GM18511 (cell line): ENCODE data around the gene EIF4A3.
"Not testable (repeated sequence)": the region's sequence is repeated elsewhere in the genome, so short reads cannot be mapped to it uniquely, and the experiment has no call there.

Source experiments
- ATAC-seq: cut with Tn5 transposase; IDR thresholded peaks from one replicate; pipeline ENCODE4 v1.9.1; 2021; ENCODE audit warnings: mild to moderate bottlenecking, moderate library complexity; ENCODE audit not compliant: unreplicated experiment

EIF4A3 gene

DNA sequence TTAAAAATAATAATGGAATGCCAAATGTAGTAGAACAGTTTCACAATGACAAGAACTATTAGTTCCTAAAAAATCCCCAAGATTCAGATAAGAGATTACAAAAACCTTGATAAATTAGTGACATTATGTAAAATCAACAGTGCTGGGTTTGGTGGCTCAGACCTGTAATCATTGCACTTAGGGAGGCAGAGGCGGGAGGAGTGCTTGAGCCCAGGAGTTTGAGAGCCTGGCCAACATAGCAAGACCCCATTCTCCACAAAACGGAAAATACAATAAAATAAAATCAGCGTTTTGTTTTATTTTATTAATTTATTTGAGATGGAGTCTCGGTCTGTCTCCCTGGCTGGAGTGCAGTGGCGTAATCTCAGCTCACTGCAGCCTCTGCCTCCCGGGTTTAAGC lies 27.0 kb upstream of the EIF4A3 start:
- no peak for ATAC-seq

DNA sequence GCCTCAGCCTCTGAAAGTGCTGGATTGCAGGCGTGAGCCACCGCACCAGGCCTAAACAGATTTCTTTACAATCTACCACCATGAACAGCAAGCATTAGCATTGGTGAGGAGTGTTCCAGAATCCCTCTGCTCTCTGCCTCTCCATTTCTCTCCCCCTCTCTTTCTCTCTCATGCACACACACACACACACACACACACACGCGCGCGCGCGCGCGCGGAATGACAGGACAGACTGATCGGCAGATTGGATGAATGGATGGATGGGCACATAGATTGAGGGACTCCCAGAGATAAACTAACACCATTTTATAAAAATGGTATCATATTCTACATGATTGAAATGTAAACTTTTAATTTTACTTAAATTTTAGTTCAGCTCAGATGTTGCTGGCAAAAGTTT lies 26.2 kb upstream of the EIF4A3 start:
- ATAC-seq: no peak

- no peak for ATAC-seq
Observed at GRCh38 chr17:80171681-80172080, 24.8 kb upstream of the EIF4A3 start.

DNA sequence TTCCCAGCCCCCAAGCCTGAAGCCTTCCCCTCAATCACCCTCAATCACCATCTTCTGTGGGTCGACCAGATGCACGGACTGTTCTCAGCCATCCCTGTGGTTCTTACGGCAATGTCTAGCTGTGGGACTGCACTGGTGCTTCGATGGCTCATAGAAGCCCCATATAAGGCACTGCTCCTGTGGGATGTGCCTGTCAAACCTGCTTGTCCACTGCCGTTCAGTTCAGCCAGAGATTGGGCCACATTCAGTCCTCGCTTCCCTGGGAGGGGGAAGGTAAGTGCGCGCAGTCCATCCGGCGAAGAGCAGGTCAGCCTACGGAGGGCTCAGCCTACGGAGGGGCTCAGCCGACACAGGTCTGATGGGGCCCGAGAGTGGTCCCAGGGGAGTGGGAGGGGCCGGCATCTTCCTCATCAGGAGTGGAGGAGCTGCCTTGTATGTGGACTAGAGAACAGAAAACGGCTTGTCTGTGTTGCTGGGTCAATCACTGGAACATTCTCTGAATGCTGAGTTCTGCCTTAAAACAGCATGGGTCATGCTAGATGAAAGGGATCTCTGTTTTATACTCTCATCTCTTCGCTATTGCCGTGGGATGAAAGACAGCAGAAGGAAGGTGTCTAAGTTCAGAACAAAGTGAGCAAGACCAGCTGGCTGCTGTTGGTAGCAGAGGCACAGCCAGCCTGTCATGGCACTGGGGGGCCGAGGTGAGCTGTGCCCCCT lies 23.0 kb upstream of the EIF4A3 start, which contains the start of gene CARD14:
Gene CARD14, plus strand, starts transcription at position 247 of the 717 bp plus-strand sequence. CDS start 11,409 bp downstream, outside the sequence.
- ATAC-seq: no peak

DNA sequence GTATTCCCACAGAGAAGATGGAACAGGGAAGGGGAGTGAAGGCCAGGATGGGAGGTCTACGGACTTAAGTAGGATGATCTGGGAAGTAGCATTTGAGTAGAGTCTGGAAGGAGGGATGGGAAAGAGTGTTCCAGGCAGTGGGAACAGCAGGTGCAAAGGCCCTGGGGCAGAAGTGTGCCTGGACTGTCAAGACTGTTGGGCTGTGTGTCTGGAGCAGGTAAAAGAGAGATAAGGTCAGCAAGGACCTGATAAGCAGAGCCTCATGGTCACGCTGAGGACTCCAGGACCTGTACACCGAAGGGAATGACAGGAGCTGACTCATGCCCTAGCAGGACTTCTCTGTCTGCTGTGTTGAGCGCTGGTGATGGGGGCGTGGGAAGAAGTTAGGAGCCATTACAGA lies 22.2 kb upstream of the EIF4A3 start:
- no peak for ATAC-seq

DNA sequence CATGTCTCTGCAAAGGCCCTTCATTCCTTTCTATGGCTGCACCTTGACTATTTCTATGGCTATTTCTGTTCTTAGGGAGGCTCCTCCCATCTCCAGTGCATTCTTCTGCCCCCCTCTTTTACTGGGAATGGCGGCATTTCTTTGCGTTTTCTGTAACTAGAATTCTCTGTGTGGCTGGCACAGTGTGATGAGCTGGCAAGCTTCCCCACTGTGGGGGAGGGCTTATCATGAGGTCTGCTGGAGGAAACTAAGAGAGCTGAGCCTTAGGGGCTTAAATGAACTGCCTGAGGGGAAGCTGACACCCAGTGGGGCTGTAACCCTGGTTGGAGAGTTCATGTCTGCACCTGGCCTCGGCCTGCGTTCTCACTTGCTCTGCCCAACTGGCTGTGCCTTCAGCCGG lies 21.4 kb upstream of the EIF4A3 start:
- no peak for ATAC-seq

GRCh38 chr17:80166446-80166845 lies 19.5 kb upstream of the EIF4A3 start:
- no peak for ATAC-seq

GRCh38 chr17:80164185-80164584 lies 17.3 kb upstream of the EIF4A3 start:
- ATAC-seq: no peak

- no peak for ATAC-seq
Observed at GRCh38 chr17:80163336-80163735, 16.4 kb upstream of the EIF4A3 start.

DNA sequence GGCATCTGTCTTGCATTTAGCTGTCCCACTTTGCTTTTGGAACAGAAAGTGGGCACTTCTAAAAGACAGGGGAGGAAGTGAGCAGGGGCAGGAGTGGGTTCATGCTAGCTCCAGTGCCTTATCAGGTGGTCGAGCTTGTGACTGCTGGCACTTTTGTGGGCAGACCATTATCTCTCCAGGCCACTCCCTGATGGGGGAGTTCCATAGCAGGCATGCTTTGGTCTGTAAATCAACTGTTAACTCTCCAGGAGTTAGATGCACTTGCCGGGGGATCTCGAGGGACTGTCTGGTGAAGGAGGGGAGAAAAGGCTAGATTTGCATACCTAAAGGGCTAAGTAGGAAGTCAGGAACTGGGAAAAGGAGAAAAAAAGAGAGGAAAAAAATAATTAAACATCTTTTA lies 13.6 kb upstream of the EIF4A3 start:
- no peak for ATAC-seq

GRCh38 chr17:80158846-80159245 lies 11.9 kb upstream of the EIF4A3 start:
- no peak for ATAC-seq

- ATAC-seq: not testable (repeated sequence)
Observed at GRCh38 chr17:80155600-80155999, 8.7 kb upstream of the EIF4A3 start.

DNA sequence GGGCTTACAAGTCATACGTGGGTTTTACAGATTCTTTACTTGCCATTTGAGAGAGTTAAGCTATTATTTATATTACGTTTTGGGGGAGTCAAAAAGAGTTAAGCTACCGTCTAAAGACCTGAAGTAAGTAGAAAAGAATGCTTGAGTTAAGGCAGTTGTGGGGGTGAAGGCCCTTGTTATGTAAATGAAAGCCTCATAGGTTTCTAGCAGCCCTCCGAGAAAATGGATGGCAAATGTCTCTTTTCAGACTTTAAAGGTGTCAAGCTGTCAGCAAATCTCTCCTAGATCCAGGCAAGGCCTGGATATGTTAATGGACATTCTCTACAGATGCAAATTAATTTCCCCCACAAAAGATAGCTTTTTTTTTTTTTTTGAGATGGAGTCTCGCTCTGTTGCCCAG lies 7.2 kb upstream of the EIF4A3 start:
- no peak for ATAC-seq

GRCh38 chr17:80153004-80153403 lies 6.1 kb upstream of the EIF4A3 start:
- no peak for ATAC-seq

- ATAC-seq: no peak
Observed at GRCh38 chr17:80152081-80152702, 5.3 kb upstream of the EIF4A3 start.

DNA sequence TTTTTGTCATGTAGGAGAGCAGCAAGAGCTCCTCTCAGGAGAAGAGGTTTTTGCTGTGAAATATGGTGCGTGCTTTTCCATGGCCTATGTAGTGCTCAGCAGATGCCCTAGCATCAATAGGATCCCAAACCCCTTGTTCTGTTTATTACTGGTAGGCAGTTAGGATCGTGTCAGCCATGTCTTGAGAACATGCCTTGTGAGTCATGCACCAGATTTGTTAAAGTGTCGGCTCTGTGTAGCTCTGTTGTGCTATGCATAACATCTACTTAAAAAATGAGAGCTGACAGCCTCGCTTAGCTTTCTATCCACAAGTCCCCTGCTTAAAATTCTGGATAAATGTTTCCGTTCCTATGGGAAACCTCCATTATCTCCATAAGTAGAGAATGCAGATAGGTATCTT lies 4.4 kb upstream of the EIF4A3 start:
- no peak for ATAC-seq

GRCh38 chr17:80146121-80147034 lies 550 bp downstream of the EIF4A3 start:
- ATAC-seq: peak; percentile 30

DNA sequence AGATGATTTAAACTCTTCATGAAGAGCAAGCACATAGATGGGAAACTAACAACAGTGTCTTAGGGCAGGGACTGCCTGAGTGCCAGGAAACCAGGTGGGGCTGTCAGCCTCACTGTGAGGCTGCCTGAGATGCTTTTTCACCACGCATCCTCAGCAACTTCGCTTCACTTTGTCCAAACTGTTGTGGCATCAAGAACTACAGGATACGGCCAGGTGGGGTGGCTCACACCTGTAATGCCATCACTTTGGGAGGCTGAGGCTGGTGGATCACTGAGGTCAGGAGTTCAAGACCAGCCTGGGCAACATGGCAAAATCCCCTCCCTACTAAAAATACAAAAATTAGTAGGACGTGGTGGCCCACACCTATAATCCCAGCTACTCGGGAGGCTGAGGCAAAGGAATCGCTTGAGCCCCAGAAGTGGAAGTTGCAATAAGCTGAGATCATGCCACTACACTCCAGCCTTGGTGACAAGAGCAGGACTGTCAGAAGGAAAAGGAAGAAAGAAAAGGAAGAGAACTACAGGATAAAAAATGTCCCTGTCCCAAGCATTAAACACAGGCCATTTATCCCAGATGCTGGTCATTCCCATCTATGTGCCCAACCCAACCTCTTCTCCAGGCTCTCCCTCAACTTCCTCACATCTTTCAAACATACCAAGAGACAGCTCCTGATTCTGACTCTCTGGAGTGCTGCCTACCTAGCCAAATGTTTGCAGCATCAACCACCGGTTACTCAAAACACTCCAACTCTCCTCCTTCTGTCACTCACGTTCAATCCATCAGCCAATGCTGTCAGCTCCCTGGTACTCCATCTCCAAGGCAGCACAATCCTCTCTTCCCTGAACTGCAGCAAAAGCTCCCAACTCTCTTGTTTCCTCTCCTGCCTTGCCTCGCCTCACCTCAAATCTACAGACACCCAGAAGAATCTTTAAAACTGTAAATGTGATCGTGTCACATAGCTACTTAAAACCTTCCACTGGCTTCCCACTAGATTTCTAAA lies 1.6 kb downstream of the EIF4A3 start:
- ATAC-seq: no peak

DNA sequence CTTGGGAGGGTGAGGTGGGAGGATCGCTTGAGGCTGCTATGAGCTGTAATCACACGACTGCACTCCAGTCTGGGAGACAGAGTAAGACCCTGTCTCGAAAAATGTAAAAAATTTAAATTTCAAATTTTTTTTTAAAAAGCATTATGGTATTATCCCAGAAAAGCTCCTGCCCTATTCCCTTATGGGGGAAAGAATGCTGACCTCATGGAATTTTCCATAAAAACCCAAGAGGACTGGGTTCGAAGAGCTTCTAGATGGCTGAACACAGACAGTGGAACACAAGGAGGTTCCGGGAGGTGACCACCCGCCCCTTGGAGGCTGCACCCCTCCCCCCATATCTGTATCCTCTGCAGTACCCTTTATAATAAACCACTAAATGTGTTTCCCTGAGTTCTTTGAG lies 4.0 kb downstream of the EIF4A3 start:
- ATAC-seq: no peak

DNA sequence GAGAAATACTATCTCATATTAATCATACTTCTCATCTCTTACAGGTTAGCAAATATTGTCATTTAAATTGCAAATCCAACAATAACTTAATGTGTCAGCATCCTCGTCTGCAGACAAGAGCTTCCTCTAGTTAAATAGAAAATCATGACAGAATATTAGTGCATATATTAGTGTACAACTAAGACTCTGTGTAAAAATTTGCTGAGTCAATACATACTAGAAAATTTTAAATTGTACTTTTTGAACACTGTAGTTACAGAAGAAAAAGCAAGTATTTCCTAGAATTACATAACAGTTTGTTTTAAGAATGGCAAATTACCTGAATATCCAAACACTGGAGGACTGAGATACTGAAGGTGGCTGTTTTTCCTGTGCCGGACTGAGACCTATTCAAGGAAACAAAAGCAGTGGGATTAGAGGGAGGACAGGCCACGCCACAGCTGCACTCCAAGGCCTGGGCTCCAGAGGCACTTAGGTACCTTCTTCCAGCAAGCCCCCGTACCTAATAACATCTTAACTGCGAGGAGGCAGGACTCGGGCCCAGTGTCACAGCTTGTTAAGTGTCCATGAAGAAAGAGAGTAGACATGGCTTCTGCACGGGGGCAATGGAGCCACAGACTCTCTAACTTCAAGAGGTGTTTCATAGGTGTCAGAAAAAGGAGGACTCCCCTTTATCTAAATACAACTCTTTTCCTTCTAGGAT lies 5.3 kb downstream of the EIF4A3 start:
- no peak for ATAC-seq
